Ishikawa (cell line): ENCODE measurements around the gene SLC43A3.

Source experiments
- CEBPB ChIP-seq: IDR thresholded peaks from 2 replicates; pipeline ENCODE4 v1.6.1; 2012
- EP300 ChIP-seq: IDR thresholded peaks from 2 replicates; pipeline ENCODE4 v1.6.1; 2012; ENCODE audit warnings: borderline replicate concordance
- FOXM1 ChIP-seq: IDR thresholded peaks from 2 replicates; pipeline ENCODE4 v1.6.1; 2012; ENCODE audit warnings: low read depth, borderline replicate concordance
- MAX ChIP-seq: IDR thresholded peaks from 2 replicates; pipeline ENCODE4 v1.6.1; 2012
- NFIC ChIP-seq: IDR thresholded peaks from 2 replicates; pipeline ENCODE4 v1.6.1; 2012
- RAD21 ChIP-seq: IDR thresholded peaks from 2 replicates; pipeline ENCODE4 v1.6.1; 2012; ENCODE audit warnings: low read depth
- REST ChIP-seq: IDR thresholded peaks from 2 replicates; pipeline ENCODE4 v1.6.1; 2012; ENCODE audit warnings: low read depth, mild to moderate bottlenecking
- TAF1 ChIP-seq: IDR thresholded peaks from 2 replicates; pipeline ENCODE4 v1.6.1; 2012; ENCODE audit warnings: low read depth, mild to moderate bottlenecking
- TCF12 ChIP-seq: IDR thresholded peaks from 2 replicates; pipeline ENCODE4 v1.6.1; 2012; ENCODE audit warnings: low read depth
- USF1 ChIP-seq: IDR thresholded peaks from 2 replicates; pipeline ENCODE4 v1.6.1; 2012
- YY1 ChIP-seq: IDR thresholded peaks from 2 replicates; pipeline ENCODE4 v1.6.1; 2012; ENCODE audit warnings: low read depth

- TF ChIP-seq EP300 (no peak), MAX (no peak), CEBPB (no peak), NFIC (no peak), RAD21 (no peak), FOXM1 (no peak), REST (no peak), TCF12 (no peak), YY1 (no peak), USF1 (no peak), TAF1 (no peak)
These were observed 34.2 kb downstream of the SLC43A3 start for GRCh38 chr11:57392763-57393105.
